A549 (cell line): Measurements from ENCODE around the gene ARL10. TPM values are rescaled to one million over a fixed set of nuclear protein-coding genes. Genes with fewer than 3 reads are reported as not detected.

Experiments
- ATAC-seq, 2 experiments: fragments of 200-7000 bp in 1 of 2; fragments of >200 bp in 1 of 2; cut with Nextera tagmentation in 1 of 2; cut with Tn5 transposase in 1 of 2; 3 replicates each; pipeline versions ENCODE4 v1.8.0 to v1.9.1; 2018 to 2020; ENCODE audit warnings: mild to moderate bottlenecking in 1 of 2, moderate library complexity in 1 of 2
- CTCF ChIA-PET: fragments of 300-600 bp; sonication (Branson Sonifier 250); formaldehyde crosslinking; extraction: SDS; loops from one replicate; lab custom pipeline; 2021; ENCODE audit warnings: antibody characterized with exemption, inconsistent platforms; lab: Yijun Ruan, JAX
- POLR2A ChIA-PET: fragments of 350-600 bp; formaldehyde crosslinking; extraction: SDS; loops from one replicate; lab custom pipeline; 2021; ENCODE audit warnings: antibody characterized with exemption, inconsistent platforms; lab: Yijun Ruan, JAX
- DNase-seq, 2 experiments: peaks; one replicate each; pipeline versions ENCODE4 v3.0.0 to v3.0.0-alpha.2; 2011 to 2016; ENCODE audit warnings: low read depth in 1 of 2, low spot score in 1 of 2
- FAIRE-seq: peaks from 2 replicates; lab custom pipeline; 2011; peaks lifted over from hg19 to GRCh38; lab: Jason Lieb, UNC
- H3K27ac ChIP-seq, 2 experiments: fragments of >200 bp; sonication (Bioruptor Twin); formaldehyde crosslinking; 3 replicates each; pipeline ENCODE4 v1.5.1; 2016 to 2017
- H3K4me1 ChIP-seq: fragments of >200 bp; sonication (Bioruptor Twin); formaldehyde crosslinking; 3 replicates; pipeline ENCODE4 v1.6.1; 2016
- H3K4me2 ChIP-seq: fragments of >200 bp; sonication (Bioruptor Twin); formaldehyde crosslinking; 3 replicates; pipeline ENCODE4 v1.6.1; 2016
- H3K4me3 ChIP-seq: fragments of >200 bp; sonication (Bioruptor Twin); formaldehyde crosslinking; 3 replicates; pipeline ENCODE4 v1.5.1; 2016
- H3K9me3 ChIP-seq: fragments of >200 bp; sonication (Bioruptor Twin); formaldehyde crosslinking; 3 replicates; pipeline ENCODE4 v1.6.1; 2016
- BHLHE40 ChIP-seq: IDR thresholded peaks from 2 replicates; pipeline ENCODE4 v1.6.1; 2012; ENCODE audit warnings: low read depth, low read length, inconsistent platforms
- CBX2 ChIP-seq: fragments of 200-600 bp; sonication (generic); IDR thresholded peaks from 2 replicates; pipeline ENCODE4 v1.6.1; 2016; ENCODE audit warnings: low read depth, mild to moderate bottlenecking, borderline replicate concordance
- CEBPB ChIP-seq, 2 experiments: fragments of >200 bp in 1 of 2; sonication (Bioruptor Twin) in 1 of 2; formaldehyde crosslinking in 1 of 2; IDR thresholded peaks; 2 replicates each; pipeline ENCODE4 v1.6.1; 2012 to 2016
- EHF ChIP-seq: fragments of 250-450 bp; sonication (Bioruptor Pico); IDR thresholded peaks from 2 replicates; pipeline ENCODE4 v1.5.0; 2020; ENCODE audit warnings: mild to moderate bottlenecking
- EHMT2 ChIP-seq: fragments of 200-600 bp; sonication (generic); IDR thresholded peaks from 2 replicates; pipeline ENCODE4 v1.6.1; 2016; ENCODE audit warnings: antibody characterized with exemption, low read depth, mild to moderate bottlenecking, moderate library complexity
- FOSB ChIP-seq: fragments of 250-450 bp; sonication (Bioruptor Pico); IDR thresholded peaks from 2 replicates; pipeline ENCODE4 v1.5.0; 2020; ENCODE audit warnings: mild to moderate bottlenecking, moderate library complexity
- GATA3 ChIP-seq: IDR thresholded peaks from 2 replicates; pipeline ENCODE4 v1.6.1; 2012; ENCODE audit warnings: borderline replicate concordance
- HEYL ChIP-seq: fragments of 250-450 bp; sonication (Bioruptor Pico); IDR thresholded peaks from 2 replicates; pipeline ENCODE4 v1.8.0; 2021; ENCODE audit warnings: mild to moderate bottlenecking, moderate library complexity
- HOXA7 ChIP-seq: fragments of 250-450 bp; sonication (Bioruptor Pico); IDR thresholded peaks from 2 replicates; pipeline ENCODE4 v1.5.0; 2020; ENCODE audit warnings: mild to moderate bottlenecking, moderate library complexity
- HOXB5 ChIP-seq: fragments of 250-450 bp; sonication (Bioruptor Pico); IDR thresholded peaks from 2 replicates; pipeline ENCODE4 v1.5.0; 2020; ENCODE audit warnings: mild to moderate bottlenecking, moderate library complexity
- JUN ChIP-seq, 2 experiments: fragments of >200 bp; sonication (Bioruptor Twin); formaldehyde crosslinking; IDR thresholded peaks; 2 replicates in 1 of 2; 3 replicates in 1 of 2; pipeline ENCODE4 v1.6.1; 2016 to 2017
- KDM5A ChIP-seq: fragments of 200-600 bp; sonication (generic); IDR thresholded peaks from 2 replicates; pipeline ENCODE4 v1.6.1; 2016; ENCODE audit warnings: antibody characterized with exemption, mild to moderate bottlenecking
- MAZ ChIP-seq: fragments of 150-350 bp; IDR thresholded peaks from 2 replicates; pipeline ENCODE4 v1.6.1; 2014; ENCODE audit warnings: antibody characterized with exemption, low read depth, low read length, borderline replicate concordance
- MYC ChIP-seq: IDR thresholded peaks from 2 replicates; pipeline ENCODE4 v1.6.1; 2012; ENCODE audit warnings: mild to moderate bottlenecking, inconsistent platforms, low read length, improper control_type of control experiment, borderline replicate concordance
- NFE2L2 ChIP-seq: fragments of 150-350 bp; conservative IDR thresholded peaks from 2 replicates; pipeline ENCODE4 v1.6.1; 2014; ENCODE audit warnings: low read length
- RARB ChIP-seq: fragments of 250-450 bp; sonication (Bioruptor Pico); IDR thresholded peaks from 2 replicates; pipeline ENCODE4 v1.8.0; 2021; ENCODE audit warnings: mild to moderate bottlenecking, moderate library complexity
- RCOR1 ChIP-seq: fragments of 150-350 bp; IDR thresholded peaks from 2 replicates; pipeline ENCODE4 v1.6.1; 2014; ENCODE audit warnings: antibody characterized with exemption, low read length, low read depth
- RFX5 ChIP-seq: fragments of 450-650 bp; IDR thresholded peaks from 2 replicates; pipeline ENCODE4 v1.7.1; 2014; ENCODE audit warnings: antibody characterized with exemption, mild to moderate bottlenecking, moderate library complexity
- RNF2 ChIP-seq: fragments of 200-600 bp; sonication (generic); IDR thresholded peaks from 2 replicates; pipeline ENCODE4 v1.6.1; 2016; ENCODE audit warnings: low read depth, mild to moderate bottlenecking, antibody characterized with exemption, moderate library complexity, borderline replicate concordance
- SREBF2 ChIP-seq: fragments of 450-650 bp; IDR thresholded peaks from 2 replicates; pipeline ENCODE4 v1.6.1; 2014; ENCODE audit warnings: mild to moderate bottlenecking, moderate library complexity
- ZFP36 ChIP-seq: fragments of 450-650 bp; IDR thresholded peaks from 2 replicates; pipeline ENCODE4 v1.6.1; 2014; ENCODE audit warnings: borderline replicate concordance; ENCODE audit not compliant: partially characterized antibody
- ZNF302 ChIP-seq: fragments of 250-450 bp; sonication (Bioruptor Pico); IDR thresholded peaks from 2 replicates; pipeline ENCODE4 v1.9.0; 2021; ENCODE audit warnings: inconsistent platforms, mild to moderate bottlenecking, moderate library complexity
- ZSCAN20 ChIP-seq: fragments of 250-450 bp; sonication (Bioruptor Pico); IDR thresholded peaks from 2 replicates; pipeline ENCODE4 v1.8.0; 2022; ENCODE audit warnings: mild to moderate bottlenecking, moderate library complexity
- WGBS: methylation state at CpG from one replicate; pipeline ENCODE4 v1.1.6; 2017; ENCODE audit errors: missing lambda C conversion rate; 5-methylcytosine and 5-hydroxymethylcytosine counted together
- polyA plus RNA-seq, 4 experiments: library from polyadenylated mRNA; depleted of rRNA in 3 of 4; stranded (reverse); fragments of >200 nt; fragmentation: RNase III in 1 of 4; extraction: RNeasy Plus Mini Kit Qiagen cat#74134 plus additional on column Dnase treatment in 1 of 4; gene quantifications; 2 replicates in 3 of 4; 3 replicates in 1 of 4; pipeline ENCODE4 v1.2.3, GENCODE V29; 2011 to 2017
- TF ChIP-seq, protein P1 (sequence below): fragments of 450-650 bp; IDR thresholded peaks from 2 replicates; pipeline ENCODE4 v1.6.1; 2014; ENCODE audit warnings: antibody characterized with exemption
- TF ChIP-seq, protein P2 (sequence below): IDR thresholded peaks from 2 replicates; pipeline ENCODE4 v1.6.1; 2012
- TF ChIP-seq, protein P3 (sequence below): fragments of >200 bp; sonication (Bioruptor Twin); formaldehyde crosslinking; IDR thresholded peaks from 2 replicates; pipeline ENCODE4 v1.6.1; 2016
- TF ChIP-seq, protein P4 (sequence below): fragments of 250-450 bp; sonication (Bioruptor Pico); IDR thresholded peaks from 2 replicates; pipeline ENCODE4 v1.5.0; 2021; ENCODE audit warnings: mild to moderate bottlenecking, moderate library complexity, borderline replicate concordance

Gene ARL10
- polyA plus RNA-seq, 2 of the 4 experiments (the other 2 are of a cell fraction), result 0.15 to 0.21 TPM

DNA sequence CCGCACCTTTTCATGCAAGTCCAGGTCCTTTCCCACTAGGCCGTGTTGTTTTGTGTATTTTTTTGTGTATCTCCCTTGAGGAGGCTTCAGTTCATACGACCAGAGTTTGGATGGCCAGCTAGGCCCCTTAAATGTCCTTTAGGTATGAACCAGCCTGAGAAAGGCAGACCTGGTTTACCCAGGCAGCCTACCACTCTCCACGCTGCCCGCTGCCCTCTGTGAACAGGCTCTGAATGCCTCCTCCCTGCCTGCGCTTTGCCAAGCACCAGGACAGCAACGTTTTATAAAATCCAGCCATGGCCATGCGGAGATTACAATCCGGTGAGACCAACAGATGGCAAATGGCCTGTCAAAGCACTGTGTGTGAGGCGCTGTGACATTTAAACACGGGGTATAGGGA is 51.7 kb downstream of the ARL10 start:
- DNase-seq (no peak), ATAC-seq (peak in 1 of 2 experiments; percentile 7; a peak in 2 of 6 replicates), FAIRE-seq (no peak)
- TF ChIP-seq MYC (no peak), ZNF302 (CRISPR knock-in tag) (no peak), RNF2 (no peak), EHF (CRISPR knock-in tag) (no peak), HOXB5 (CRISPR knock-in tag) (no peak), RFX5 (no peak), HEYL (CRISPR knock-in tag) (no peak), GATA3 (no peak), ZFP36 (no peak), RCOR1 (no peak), CBX2 (no peak), ZSCAN20 (CRISPR knock-in tag) (no peak), JUN (IDR thresholded peaks at IDR 0.05) (no peak), BHLHE40 (no peak)
- TF ChIP-seq, protein P1, sequence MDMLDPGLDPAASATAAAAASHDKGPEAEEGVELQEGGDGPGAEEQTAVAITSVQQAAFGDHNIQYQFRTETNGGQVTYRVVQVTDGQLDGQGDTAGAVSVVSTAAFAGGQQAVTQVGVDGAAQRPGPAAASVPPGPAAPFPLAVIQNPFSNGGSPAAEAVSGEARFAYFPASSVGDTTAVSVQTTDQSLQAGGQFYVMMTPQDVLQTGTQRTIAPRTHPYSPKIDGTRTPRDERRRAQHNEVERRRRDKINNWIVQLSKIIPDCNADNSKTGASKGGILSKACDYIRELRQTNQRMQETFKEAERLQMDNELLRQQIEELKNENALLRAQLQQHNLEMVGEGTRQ, result no peak
- TF ChIP-seq, protein P2, sequence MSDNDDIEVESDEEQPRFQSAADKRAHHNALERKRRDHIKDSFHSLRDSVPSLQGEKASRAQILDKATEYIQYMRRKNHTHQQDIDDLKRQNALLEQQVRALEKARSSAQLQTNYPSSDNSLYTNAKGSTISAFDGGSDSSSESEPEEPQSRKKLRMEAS, result no peak
- WGBS, result 83% methylated on average over 11 of the region's 11 CpGs
- Histone ChIP-seq H3K4me2 (peak overlapping the region; percentile 87), H3K4me3 (no peak overlapping the region; the same call in 2 of the 3 replicates), H3K9me3 (peaks cover 4% of the 10 kb centered on the region; the same call in 1 of the 3 replicates), H3K4me1 (peaks cover 13% of the 10 kb centered on the region), H3K27ac (peak overlapping the region; percentile 40 to 91)
- ChIA-PET CTCF (interaction anchor here (0.6 to 5.0 kb wide), 42 partner anchors 10 to 906 kb away, joined by 3 to 49 read pairs (median 5); partner anchors contain the start of genes CDHR2, FAF2 and RNF44), POLR2A (interaction anchor here (1.0 to 3.3 kb wide), 3 partner anchors 31 to 121 kb away, joined by 3 to 14 read pairs (median 7); partner anchors contain the start of genes FAF2 and RNF44)

DNA sequence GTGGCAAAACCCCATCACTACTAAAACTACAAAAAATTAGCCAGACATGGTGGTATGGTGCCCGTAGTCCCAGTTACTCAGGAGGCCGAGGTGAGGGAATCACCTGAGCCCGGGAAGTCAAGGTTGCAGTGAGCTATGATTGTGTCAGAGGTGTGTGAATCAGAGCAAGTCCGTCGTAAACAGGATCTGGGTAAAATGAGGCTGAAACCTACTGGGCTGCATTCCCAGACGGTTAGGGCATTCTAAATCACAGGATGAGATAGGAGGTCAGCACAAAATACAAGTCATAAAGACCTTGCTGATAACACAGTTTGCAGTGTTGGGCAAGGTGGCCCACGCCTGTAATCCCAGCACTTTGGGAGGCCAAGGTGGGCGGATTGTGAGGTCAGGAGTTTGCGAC is 53.0 kb downstream of the ARL10 start:
- no peak overlapping the region for H3K4me3 ChIP-seq
- TF ChIP-seq SREBF2 (no peak), BHLHE40 (no peak), CEBPB (IDR thresholded peaks at IDR 0.05) (no peak), HOXA7 (CRISPR knock-in tag) (no peak), EHMT2 (no peak), KDM5A (no peak), ZSCAN20 (CRISPR knock-in tag) (no peak), RFX5 (no peak), NFE2L2 (no peak), ZNF302 (CRISPR knock-in tag) (no peak), FOSB (no peak), RARB (CRISPR knock-in tag) (no peak), MAZ (no peak)
- TF ChIP-seq, protein P3, sequence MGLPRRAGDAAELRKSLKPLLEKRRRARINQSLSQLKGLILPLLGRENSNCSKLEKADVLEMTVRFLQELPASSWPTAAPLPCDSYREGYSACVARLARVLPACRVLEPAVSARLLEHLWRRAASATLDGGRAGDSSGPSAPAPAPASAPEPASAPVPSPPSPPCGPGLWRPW, result no peak
- TF ChIP-seq, protein P4, sequence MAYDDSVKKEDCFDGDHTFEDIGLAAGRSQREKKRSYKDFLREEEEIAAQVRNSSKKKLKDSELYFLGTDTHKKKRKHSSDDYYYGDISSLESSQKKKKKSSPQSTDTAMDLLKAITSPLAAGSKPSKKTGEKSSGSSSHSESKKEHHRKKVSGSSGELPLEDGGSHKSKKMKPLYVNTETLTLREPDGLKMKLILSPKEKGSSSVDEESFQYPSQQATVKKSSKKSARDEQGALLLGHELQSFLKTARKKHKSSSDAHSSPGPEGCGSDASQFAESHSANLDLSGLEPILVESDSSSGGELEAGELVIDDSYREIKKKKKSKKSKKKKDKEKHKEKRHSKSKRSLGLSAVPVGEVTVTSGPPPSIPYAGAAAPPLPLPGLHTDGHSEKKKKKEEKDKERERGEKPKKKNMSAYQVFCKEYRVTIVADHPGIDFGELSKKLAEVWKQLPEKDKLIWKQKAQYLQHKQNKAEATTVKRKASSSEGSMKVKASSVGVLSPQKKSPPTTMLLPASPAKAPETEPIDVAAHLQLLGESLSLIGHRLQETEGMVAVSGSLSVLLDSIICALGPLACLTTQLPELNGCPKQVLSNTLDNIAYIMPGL (CRISPR knock-in tag), result no peak
- H3K4me2 ChIP-seq, result no peak overlapping the region
- peaks cover 13% of the 10 kb centered on the region for H3K4me1 ChIP-seq
- H3K9me3 ChIP-seq, result peaks cover 4% of the 10 kb centered on the region; the same call in 1 of the 3 replicates
- ChIA-PET CTCF (interaction anchor here (1.2 to 5.0 kb wide), 8 partner anchors 12 to 240 kb away, joined by 3 to 49 read pairs (median 20); partner anchors contain the start of genes FAF2 and RNF44), POLR2A (interaction anchor here (0.8 to 3.3 kb wide), 2 partner anchors 29 to 119 kb away, joined by 3 to 14 read pairs; partner anchors contain the start of genes FAF2 and RNF44)
- 66% methylated on average over 9 of the region's 9 CpGs for WGBS
- ATAC-seq, result no peak
- H3K27ac ChIP-seq, result no peak overlapping the region
- peak in 1 of 2 experiments; percentile 21 for DNase-seq
- no peak for FAIRE-seq
